BE2C (cell line): ENCODE measurements around the gene ROPN1L. TPM values are rescaled to one million over a fixed set of nuclear protein-coding genes. Genes with fewer than 3 reads are reported as not detected.
A peak's percentile ranks its signal among the peaks of the same experiment; 100 is the strongest.
"Not testable (repeated sequence)": the region's sequence is repeated elsewhere in the genome, so short reads cannot be mapped to it uniquely, and the experiment has no call there.

Experiments used
- DNase-seq: peaks from one replicate; pipeline ENCODE4 v3.0.0-alpha.2; 2020
- H3K27me3 ChIP-seq: fragments of 250-450 bp; sonication (Bioruptor Pico); 2 replicates; pipeline ENCODE4 v1.5.1; 2020; ENCODE audit warnings: mild to moderate bottlenecking
- H3K36me3 ChIP-seq: fragments of 250-450 bp; sonication (Bioruptor Pico); 2 replicates; pipeline ENCODE4 v1.5.1; 2020; ENCODE audit warnings: mild to moderate bottlenecking
- H3K4me1 ChIP-seq: fragments of 250-450 bp; sonication (Bioruptor Pico); 2 replicates; pipeline ENCODE4 v1.5.1; 2020
- H3K4me3 ChIP-seq: 2 replicates; pipeline ENCODE4 v1.5.1; 2011; ENCODE audit warnings: low read depth, low read length
- H3K9me3 ChIP-seq: fragments of 250-450 bp; sonication (Bioruptor Pico); 2 replicates; pipeline ENCODE4 v1.5.1; 2020
- CTCF ChIP-seq: IDR thresholded peaks from 2 replicates; pipeline ENCODE4 v1.5.1; 2012; ENCODE audit warnings: mild to moderate bottlenecking, low read depth, low read length
- polyA plus RNA-seq: library from polyadenylated mRNA; unstranded; fragments of >200 nt; gene quantifications from one replicate; pipeline ENCODE4 v1.2.1, GENCODE V29; 2012; ENCODE audit warnings: low read depth, missing spikeins; ENCODE audit not compliant: insufficient read length, insufficient read depth

The ROPN1L gene
- not detected for polyA plus RNA-seq

GRCh38 chr5:10441083-10441991 lies at the start of gene ROPN1L:
Gene ROPN1L, plus strand, starts transcription at chr5:10441879. Its CDS starts 289 bp downstream, at chr5:10442168.
- peak; percentile 91 for DNase-seq
- H3K4me3 ChIP-seq = peak within 1 kb of the TSS; percentile 80
- TF ChIP-seq CTCF = no peak
- H3K9me3 ChIP-seq = no peaks in the 10 kb centered on the region
- H3K27me3 ChIP-seq = peaks cover 9% of the 10 kb centered on the region; the same call in 1 of the 2 replicates
- H3K4me1 ChIP-seq = no peaks in the 10 kb centered on the region
- no peaks in the 10 kb centered on the region; the same call in none of the 2 replicates for H3K36me3 ChIP-seq

- H3K9me3 ChIP-seq, H3K4me3 ChIP-seq, H3K4me1 ChIP-seq, DNase-seq, H3K27me3 ChIP-seq: not testable (repeated sequence)
- peaks cover 74% of the 10 kb centered on the region for H3K36me3 ChIP-seq
These were observed 48.9 kb upstream of the ROPN1L start for GRCh38 chr5:10392567-10393328.

- no peak for DNase-seq
These were observed 48.2 kb upstream of the ROPN1L start for GRCh38 chr5:10393491-10393890.

GRCh38 chr5:10396552-10396951 lies 45.1 kb upstream of the ROPN1L start:
- Histone ChIP-seq H3K36me3 (peaks cover 63% of the 10 kb centered on the region), H3K27me3 (no peaks in the 10 kb centered on the region), H3K9me3 (no peaks in the 10 kb centered on the region; the same call in 1 of the 2 replicates), H3K4me1 (no peaks in the 10 kb centered on the region; the same call in 1 of the 2 replicates), H3K4me3 (no peak overlapping the region)
- no peak for DNase-seq
- TF ChIP-seq CTCF = no peak

More at GRCh38 chr5:10393491-10393890, 48.2 kb upstream of the ROPN1L start:
- H3K27me3 ChIP-seq = no peaks in the 10 kb centered on the region
- H3K4me1 ChIP-seq = no peaks in the 10 kb centered on the region
- no peaks in the 10 kb centered on the region; the same call in 1 of the 2 replicates for H3K9me3 ChIP-seq
- no peak overlapping the region for H3K4me3 ChIP-seq
- H3K36me3 ChIP-seq = peaks cover 70% of the 10 kb centered on the region
- no peak for TF ChIP-seq CTCF

GRCh38 chr5:10399839-10400238 lies 41.8 kb upstream of the ROPN1L start:
- H3K9me3 ChIP-seq = no peaks in the 10 kb centered on the region
- DNase-seq = no peak
- no peaks in the 10 kb centered on the region; the same call in 1 of the 2 replicates for H3K4me1 ChIP-seq
- H3K36me3 ChIP-seq = peaks cover 57% of the 10 kb centered on the region
- no peak for TF ChIP-seq CTCF
- H3K27me3 ChIP-seq = no peaks in the 10 kb centered on the region
- H3K4me3 ChIP-seq = no peak overlapping the region

GRCh38 chr5:10400411-10400810 lies 41.3 kb upstream of the ROPN1L start:
- no peak for TF ChIP-seq CTCF
- Histone ChIP-seq H3K4me1 (no peaks in the 10 kb centered on the region; the same call in 1 of the 2 replicates), H3K36me3 (peaks cover 56% of the 10 kb centered on the region)

More at GRCh38 chr5:10400411-10400810, 41.3 kb upstream of the ROPN1L start:
- Histone ChIP-seq H3K4me3 (no peak overlapping the region), H3K9me3 (no peaks in the 10 kb centered on the region), H3K27me3 (no peaks in the 10 kb centered on the region)
- DNase-seq = no peak
